ENCODE data around the gene TRA2B.

TRA2B gene

GRCh38 chr3:185926445-185926844, 11.4 kb downstream of the TRA2B start:
- TF ChIP-seq CTCF (conservative IDR thresholded peaks at IDR 0.05): no peak
- no peak for TF ChIP-seq ZFX (IDR thresholded peaks at IDR 0.05)
- no peak overlapping the region for H3K27ac ChIP-seq

- TF ChIP-seq CTCF (conservative IDR thresholded peaks at IDR 0.05) (no peak), ZFX (IDR thresholded peaks at IDR 0.05) (no peak)
- no peak overlapping the region for H3K27ac ChIP-seq
These were observed 12.5 kb downstream of the TRA2B start for GRCh38 chr3:185925353-185925752.

- no peak for TF ChIP-seq CTCF (conservative IDR thresholded peaks at IDR 0.05)
- no peak for TF ChIP-seq ZFX (IDR thresholded peaks at IDR 0.05)
- no peak overlapping the region for H3K27ac ChIP-seq
These were observed 13.4 kb downstream of the TRA2B start for GRCh38 chr3:185924375-185924774.

GRCh38 chr3:185920184-185920583, 17.6 kb downstream of the TRA2B start:
- TF ChIP-seq ZFX (IDR thresholded peaks at IDR 0.05) (no peak), CTCF (conservative IDR thresholded peaks at IDR 0.05) (no peak)
- H3K27ac ChIP-seq: no peak overlapping the region

GRCh38 chr3:185916042-185916833, 21.6 kb downstream of the TRA2B start:
- H3K27ac ChIP-seq: no peak overlapping the region
- no peak for TF ChIP-seq CTCF (conservative IDR thresholded peaks at IDR 0.05)

GRCh38 chr3:185915642-185916041, 22.2 kb downstream of the TRA2B start:
- H3K27ac ChIP-seq: no peak overlapping the region
- TF ChIP-seq CTCF (conservative IDR thresholded peaks at IDR 0.05) (no peak), ZFX (IDR thresholded peaks at IDR 0.05) (no peak)

- TF ChIP-seq CTCF (conservative IDR thresholded peaks at IDR 0.05) (no peak), ZFX (IDR thresholded peaks at IDR 0.05) (no peak)
These were observed 22.7 kb downstream of the TRA2B start for GRCh38 chr3:185914911-185915629.

More at GRCh38 chr3:185914911-185915629, 22.7 kb downstream of the TRA2B start:
- peak overlapping the region; percentile 3; the same call in 1 of the 2 replicates for H3K27ac ChIP-seq
